GM12892 (cell line): ENCODE results near the gene CSF2.

Experiments
- POLR2A ChIP-seq: IDR thresholded peaks from 2 replicates; pipeline ENCODE4 v1.6.1; 2011; ENCODE audit warnings: low read depth, low read length, control low read depth
- POLR2AphosphoS5 ChIP-seq: IDR thresholded peaks from 2 replicates; pipeline ENCODE4 v1.6.1; 2011; ENCODE audit warnings: low read depth, low read length, control low read depth
- TAF1 ChIP-seq: IDR thresholded peaks from 2 replicates; pipeline ENCODE4 v1.6.1; 2011; ENCODE audit warnings: low read depth, mild to moderate bottlenecking, control low read depth, low read length, borderline replicate concordance

- TF ChIP-seq POLR2A (no peak), POLR2AphosphoS5 (no peak), TAF1 (no peak)
Observed at GRCh38 chr5:132070460-132071337, 2.9 kb upstream of the CSF2 start.
